ENCODE data around the gene PLEKHG4B. TPM values are rescaled to one million over a fixed set of nuclear protein-coding genes. Genes with fewer than 3 reads are reported as not detected.

PLEKHG4B gene
- total RNA-seq, 1 experiment from 2014 or later, result 2.3 TPM

DNA sequence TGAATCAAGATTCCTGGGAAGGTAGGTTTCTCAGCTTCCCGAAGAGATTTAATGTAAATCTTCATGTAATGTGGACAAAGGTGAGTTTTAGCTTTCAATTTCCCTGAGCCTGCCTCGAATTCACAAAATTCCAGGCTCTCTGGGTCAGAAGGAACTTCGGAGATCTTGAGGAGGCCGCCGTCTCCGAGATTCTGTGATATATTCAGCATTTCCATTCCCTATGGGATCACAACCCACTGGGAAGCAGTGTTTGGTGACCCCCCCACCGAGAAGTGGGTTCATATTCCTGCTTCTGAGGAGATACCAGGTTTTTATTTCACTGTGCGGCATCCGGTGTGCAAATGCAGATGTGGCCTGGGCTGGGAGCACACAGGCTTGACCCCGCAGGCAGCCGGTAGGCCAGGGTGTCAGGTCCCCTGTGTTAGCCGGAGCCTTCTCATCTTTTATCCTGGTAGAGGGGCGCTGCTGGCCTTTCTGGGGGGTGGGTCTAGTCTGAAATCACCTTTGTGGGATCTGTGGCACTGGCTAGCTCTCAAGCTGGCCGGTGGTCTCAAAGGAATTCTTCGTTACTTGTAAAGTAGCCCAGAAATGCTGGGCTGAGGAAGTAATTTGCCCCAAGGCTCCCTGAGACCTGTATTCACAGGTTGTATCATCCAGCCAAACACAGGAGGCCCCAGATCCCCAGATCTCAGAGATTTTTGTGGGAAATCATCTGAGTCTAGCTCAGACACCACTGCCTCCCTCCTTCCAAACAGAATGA, 1.4 kb downstream of the PLEKHG4B start:
- DNase-seq (ENCODE audit: low read depth), result no peak

DNA sequence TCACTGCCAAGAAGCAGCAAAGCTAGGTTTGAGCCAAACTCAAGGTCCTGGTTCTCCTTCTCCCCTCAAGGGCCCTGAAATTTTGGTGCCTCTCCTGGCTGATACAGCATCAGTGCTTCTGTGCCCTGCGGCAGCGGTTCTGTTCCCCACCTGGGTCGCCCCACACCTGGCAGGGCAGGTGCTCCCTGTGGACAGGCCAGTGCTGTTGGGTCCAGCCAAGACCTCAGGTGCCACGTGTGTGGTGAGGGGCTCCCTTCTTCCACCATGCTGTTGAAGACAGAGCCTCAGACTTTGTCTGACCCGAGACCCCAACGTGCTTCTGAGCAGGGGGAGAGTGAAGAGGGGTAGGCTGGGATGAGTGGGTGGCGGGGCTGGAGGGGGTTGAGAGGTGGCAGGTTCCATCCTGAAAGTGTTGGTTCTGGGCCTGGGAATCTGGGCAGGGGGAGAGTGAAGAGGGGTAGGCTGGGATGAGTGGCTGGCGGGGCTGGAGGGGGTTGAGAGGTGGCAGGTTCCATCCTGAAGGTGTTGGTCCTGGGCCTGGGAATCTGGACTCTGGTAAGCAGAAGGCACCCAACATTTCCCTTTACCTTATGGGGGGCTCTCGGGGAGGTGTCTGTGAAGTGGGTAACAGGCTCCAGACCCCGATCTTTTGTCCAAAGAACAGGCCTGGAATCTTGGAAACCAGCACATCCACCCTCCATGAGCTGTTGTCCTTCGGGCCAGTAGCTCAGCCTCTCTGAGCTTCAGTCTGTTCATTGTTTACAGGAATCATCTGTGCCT, 2.3 kb downstream of the PLEKHG4B start:
- no peak for DNase-seq (ENCODE audit: low read depth)

DNA sequence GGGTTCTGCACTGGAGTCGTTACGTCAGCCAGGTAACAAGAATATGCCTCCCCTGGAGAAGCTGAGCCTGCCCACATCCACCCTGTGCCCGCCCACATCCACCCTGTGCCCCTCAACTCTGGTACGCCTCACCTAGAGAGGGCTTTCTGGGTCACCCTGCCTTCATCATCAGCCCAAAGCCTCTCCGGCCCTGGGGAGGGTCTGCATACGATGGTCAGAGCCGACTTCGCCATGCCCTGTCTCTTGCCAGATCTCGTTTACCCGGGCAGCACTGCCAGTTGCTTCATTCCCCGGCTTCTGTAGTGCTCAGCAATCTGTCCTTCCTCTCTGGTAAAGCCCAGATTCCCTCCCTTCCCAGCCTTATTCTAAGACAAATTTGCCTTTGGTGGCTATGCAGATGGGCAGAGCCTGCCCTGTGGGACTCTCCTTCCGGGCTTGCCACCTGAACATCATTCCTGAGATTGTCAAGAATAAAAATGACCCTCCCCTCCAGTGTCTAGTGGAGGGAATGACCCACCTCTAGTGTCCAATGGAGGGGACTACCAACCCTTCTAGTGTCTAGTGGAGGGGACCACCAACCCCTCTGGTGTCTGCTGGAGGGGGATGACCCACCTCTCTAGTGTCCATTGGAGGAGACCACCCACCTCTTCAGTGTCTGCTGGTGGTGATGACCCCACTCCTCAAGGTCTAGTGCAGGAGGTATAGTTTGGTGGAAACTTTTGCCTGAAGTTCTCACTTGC, 3.4 kb downstream of the PLEKHG4B start:
- no peak for DNase-seq (ENCODE audit: low read depth)

DNA sequence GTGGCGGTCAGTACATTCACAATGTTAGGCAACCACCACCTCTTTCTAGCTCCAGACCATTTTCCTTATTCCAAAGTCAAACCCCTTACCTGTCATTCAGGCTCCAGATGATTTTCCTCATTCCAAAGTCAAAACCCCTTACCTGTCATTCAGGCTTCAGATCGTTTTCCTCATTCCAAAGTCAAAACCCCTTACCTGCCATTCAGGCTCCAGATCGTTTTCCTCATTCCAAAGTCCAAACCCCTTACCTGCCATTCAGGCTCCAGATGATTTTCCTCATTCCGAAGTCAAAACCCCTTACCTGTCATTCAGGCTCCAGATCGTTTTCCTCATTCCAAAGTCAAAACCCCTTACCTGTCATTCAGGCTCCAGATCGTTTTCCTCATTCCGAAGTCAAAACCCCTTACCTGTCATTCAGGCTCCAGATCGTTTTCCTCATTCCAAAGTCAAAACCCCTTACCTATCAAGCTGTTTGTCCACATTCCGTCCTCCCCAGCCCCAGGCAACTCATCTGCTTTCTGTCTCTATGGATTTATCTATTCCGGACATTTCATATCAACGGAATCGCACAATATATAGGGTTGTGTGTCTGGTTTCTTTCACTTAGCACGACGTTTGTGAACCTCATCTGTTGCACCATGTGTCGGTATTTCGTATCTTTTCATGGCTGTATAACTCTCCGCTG, 5.2 kb downstream of the PLEKHG4B start:
- no peak for DNase-seq (ENCODE audit: low read depth)

DNA sequence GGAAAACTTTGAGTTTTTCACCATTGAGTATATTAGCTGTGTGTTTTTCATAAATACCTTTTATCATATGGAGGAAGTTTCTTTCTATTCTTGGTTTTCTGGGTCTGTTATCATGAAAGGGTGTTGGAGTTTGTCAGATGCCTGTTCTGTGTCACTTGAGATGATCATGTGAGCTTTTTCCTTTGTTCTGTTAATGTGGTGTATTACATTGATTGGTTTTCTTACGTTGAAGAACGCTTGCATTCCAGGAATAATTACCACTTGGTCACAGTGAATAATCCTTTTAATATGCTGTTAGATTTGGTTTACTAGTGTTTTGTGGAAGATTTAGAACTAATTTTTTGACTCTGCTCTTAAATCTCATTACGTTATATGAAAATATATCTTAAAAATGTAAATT, 7.8 kb downstream of the PLEKHG4B start:
- no peak for DNase-seq (ENCODE audit: low read depth)

DNA sequence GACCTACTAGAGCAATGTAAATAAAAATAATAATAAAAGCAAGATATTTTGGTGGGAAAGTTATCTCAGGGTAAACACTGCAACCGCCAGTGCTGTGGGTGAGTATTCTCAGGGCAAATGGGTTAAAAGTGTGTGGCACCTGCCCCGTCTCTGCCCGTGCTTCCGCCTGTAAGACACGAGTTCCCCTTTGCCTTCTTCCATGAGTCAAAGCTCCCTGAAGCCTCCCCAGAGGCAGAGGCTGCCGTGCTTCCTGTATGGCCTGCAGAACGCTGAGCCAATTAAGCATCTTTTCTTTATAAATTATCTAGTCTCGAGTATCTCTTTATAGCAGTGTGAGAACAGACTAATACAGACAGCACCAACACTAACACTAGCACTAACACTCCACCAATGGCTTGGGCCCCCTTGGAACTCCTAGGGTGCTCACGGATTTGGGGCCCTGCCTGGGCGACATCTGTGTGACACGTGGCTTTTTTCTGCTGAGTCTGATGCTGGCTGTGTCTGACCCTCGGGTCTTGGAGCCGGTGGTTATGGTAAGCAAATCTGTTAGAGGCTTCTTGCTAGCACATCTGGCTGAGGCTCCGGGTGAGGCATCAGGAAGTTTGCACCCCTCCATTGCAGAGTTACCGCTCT, 10.6 kb downstream of the PLEKHG4B start:
- peak; percentile 55 for DNase-seq (ENCODE audit: low read depth)

DNA sequence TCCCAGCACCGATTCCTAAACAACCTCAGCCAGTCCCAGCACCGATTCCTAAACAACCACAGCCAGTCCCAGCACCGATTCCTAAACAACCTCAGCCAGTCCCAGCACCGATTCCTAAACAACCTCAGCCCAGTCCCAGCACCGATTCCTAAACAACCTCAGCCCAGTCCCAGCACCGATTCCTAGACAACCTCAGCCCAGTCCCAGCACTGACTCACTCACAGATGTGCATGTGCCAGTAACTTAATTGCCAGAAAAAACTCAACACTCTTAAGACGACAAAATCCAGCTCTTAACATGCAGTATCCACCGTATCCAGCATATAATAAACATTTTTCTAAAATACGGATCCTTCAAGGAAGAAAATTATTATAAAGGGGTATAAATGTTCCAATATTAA, 12.1 kb downstream of the PLEKHG4B start:
- peak; percentile 40 for DNase-seq (ENCODE audit: low read depth)

DNA sequence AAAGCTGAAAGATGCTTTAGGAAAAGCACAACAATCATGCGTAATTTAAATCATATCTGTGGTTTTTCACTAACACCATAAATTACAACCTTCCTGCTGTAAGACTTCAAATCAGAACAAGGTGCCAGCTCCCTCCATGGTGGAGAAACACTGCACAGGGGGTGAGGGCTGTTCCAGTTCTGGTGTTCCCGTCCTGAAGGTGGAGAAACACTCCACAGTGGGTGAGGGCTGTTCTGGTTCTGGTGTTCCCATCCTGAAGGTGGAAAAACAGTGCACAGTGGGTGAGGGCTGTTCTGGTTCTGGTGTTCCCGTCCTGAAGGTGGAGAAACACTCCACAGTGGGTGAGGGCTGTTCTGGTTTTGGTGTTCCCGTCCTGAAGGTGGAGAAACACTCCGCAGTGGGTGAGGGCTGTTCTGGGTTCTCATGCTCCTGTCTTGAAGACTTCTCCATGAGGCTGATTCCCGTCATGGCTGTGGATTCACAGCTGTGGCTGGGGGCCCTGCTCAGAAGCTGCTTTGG, 12.9 kb downstream of the PLEKHG4B start:
- DNase-seq (ENCODE audit: low read depth), result no peak

DNA sequence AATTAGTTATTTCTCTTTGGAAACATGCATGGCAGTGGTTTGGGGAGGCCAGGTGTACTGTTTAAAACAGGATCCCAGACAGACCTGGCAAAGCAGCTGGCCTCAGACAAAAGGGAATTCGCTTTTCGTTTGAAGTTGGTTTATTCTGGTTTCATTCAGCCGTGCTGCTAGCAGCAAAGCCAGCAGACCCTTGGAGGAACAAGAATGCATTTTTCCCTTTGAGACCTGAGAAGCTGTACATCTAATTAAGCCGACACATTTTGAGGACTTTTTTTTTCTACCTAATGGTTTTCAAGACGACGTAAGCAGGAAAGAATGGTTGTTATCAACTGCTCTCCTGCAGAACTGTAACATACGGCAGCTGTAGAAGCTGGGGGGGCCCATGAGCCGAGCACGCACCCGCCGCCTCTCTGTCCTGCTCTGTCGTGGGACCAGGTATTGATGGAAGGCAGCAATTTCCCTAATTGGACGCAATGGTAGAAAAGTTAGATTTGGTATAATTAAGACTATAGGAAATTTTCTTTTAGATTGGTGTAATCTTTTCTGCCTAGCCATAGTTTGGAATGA, 13.6 kb downstream of the PLEKHG4B start:
- no peak for DNase-seq (ENCODE audit: low read depth)

DNA sequence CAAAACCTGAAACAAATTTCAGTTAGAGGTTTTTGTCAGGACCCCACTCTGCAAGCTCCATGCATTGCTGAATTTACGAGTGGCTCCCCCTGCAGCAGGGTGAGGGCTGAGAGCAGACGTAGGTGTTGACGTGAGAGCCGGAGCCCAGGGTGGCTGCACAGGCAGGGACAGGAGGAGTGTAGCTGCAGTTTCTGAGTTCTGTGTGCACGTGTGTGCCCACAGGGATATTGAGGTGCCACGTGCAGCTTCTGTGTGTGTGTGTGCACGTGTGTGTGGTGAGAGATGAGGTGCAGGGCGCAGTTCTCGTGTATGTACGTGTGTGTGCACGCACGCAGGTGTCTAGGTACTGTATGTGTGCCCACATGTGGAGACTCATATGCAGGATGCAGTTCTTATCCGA, 14.6 kb downstream of the PLEKHG4B start:
- DNase-seq (ENCODE audit: low read depth), result no peak

DNA sequence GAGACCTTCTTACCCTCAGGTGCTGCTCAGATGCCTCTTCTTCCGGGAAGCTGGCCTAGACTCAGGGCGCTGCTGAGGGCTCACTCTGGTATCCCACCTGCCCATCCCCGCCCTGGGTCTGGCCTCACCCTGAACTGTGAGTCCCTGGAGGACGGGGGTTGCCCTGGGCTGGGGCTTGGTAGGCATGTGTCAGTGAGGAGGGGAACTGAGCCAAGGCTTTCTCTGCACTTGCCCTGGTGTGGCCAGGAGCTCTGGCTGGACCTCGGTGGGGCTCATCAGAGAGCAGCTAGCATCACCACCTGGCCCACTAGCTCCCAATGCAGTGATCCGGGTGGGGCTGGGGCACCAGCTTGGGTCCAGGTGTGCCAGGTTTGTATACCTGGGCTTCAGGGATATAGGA, 15.6 kb downstream of the PLEKHG4B start:
- DNase-seq (ENCODE audit: low read depth), result no peak

DNA sequence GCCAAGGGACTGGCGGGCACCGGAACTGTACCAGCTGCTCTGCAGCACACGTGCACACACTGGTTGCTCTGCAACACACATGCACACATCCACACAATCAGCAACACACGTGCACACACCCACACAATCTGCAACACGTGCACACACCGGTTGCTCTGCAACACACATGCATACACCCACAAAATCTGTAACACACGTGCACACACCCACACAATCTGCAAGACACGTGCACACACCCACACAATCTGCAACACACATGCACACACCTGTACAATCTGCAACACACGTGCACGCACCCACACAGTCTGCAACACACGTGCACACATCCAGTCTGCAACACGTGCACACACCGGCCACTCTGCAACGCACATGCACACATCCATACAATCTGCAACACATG, 17.9 kb downstream of the PLEKHG4B start:
- no peak for DNase-seq (ENCODE audit: low read depth)

DNA sequence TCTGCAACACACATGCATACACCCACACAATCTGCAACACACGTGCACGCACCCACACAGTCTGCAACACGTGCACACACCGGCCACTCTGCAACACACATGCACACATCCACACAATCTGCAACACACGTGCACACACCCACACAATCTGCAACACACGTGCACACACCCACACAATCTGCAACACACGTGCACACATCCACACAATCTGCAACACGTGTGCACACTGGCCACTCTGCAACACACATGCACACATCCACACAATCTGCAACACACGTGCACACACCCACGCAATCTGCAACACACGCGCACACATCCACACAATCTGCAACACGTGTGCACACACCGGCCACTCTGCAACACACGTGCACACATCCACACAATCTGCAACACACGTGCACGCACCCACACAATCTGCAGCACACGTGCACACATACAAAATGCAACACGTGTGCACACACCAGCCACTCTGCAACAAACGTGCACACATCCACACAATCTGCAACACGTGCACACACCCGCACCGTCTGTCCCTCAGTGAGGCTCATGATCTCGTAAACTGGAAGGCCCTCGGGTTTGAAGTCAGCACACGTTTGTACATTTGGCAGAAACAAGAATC, 18.4 kb downstream of the PLEKHG4B start:
- DNase-seq (ENCODE audit: low read depth), result no peak

DNA sequence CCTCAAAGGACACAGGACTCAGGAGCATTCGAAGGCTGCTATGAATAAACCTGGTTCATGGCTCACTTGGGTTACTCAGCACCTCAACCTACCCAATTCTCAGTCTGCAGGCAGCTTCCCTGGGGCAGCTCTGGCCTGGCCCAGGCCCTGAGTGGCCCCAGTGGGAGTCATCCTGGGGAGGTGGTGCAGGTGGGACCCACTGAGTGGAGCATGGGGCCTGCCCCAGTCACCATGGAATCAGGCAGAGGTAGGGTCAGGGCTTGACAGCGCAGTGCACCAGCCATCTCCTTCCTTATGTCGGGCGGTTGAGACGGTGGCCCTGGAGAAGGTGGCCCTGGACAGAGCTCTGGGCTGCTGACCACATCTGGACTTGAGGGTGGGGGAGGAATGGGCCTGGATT, 19.2 kb downstream of the PLEKHG4B start:
- DNase-seq (ENCODE audit: low read depth), result no peak

DNA sequence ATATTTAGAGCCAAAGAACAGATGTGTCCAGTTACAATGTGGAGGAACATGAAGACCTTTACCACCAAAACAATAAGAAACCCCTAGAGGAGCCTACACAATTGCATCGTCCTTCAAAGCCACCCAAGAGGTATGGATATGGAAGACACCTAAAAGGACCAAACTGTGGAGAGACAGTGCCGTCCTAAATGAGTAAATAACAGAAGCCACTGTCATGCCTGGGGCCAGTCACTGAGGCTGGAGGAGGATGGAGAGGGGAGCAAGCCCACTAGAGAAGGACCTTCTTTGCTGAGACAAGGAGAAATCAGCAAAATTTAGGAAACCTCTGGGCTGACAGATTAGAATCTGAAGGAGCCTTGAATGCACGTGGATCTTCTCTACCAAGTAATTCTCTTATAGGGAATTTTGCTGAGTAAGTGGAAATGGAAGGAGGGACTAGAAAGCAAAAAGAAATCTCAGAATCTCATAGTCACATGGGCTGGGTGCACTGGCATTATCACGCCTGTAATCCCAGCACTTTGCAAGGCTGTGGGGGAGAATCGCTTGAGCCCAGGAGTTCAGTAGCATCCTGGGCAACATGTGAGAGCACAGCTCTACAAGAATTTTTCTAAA, 27.6 kb downstream of the PLEKHG4B start:
- DNase-seq (ENCODE audit: low read depth), result no peak

DNA sequence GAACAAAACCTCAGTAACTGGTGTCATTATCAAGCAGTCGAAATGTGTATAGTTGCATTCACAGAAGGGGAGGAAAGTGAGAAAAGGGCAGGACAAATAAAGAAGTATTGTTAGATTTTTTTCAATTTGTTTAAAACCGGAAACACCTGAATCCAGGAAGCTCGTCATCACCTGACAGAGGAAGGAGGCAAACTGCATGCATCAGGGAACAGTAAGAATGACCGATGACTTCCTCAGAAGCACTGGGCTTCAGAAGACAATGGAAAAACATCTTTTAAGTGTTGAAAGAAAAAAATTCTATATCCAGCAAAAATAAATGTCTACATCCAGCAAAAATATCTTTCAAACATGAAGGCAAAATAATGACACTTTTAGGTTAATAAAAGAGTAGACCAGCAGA, 29.5 kb downstream of the PLEKHG4B start:
- no peak for DNase-seq (ENCODE audit: low read depth)

DNA sequence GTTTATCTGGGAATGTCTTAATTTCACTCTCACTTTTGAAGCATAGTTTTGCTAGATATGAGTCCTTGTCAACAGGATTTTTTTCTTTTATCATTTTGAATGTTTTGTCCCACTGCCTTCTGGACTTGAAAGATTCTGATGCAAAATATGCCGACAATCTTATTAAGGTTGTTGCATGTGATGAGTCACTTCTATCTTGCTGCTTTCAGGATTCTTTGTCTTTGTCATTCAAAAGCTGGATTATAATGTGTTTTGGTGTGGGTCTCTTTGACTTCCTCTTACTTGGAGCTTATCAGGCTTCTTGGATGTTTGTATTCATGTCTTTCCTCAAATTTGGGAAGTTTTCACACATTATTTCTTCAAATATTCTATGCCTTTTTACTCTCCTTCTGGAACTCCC, 33.8 kb downstream of the PLEKHG4B start:
- DNase-seq (ENCODE audit: low read depth), result no peak

DNA sequence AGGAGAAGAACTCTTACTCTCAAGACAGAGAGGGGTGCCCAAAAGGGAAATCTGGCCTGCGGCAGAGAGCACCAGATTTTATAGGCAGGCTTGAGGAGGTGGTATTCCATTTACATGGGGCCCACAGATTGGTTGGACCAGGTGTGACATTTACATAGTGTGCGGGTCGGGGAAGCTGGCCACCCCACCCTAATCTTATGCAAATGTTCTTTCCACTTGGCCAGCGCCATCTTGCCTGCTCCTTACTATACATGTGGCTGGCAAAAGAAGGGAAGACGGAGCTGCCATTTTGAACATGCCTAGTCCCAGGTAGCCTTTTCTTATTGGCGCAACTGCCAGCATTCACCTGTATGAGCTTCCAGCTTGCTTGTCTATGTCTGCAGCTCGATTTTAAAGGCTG, 34.8 kb downstream of the PLEKHG4B start:
- DNase-seq (ENCODE audit: low read depth), result no peak

DNA sequence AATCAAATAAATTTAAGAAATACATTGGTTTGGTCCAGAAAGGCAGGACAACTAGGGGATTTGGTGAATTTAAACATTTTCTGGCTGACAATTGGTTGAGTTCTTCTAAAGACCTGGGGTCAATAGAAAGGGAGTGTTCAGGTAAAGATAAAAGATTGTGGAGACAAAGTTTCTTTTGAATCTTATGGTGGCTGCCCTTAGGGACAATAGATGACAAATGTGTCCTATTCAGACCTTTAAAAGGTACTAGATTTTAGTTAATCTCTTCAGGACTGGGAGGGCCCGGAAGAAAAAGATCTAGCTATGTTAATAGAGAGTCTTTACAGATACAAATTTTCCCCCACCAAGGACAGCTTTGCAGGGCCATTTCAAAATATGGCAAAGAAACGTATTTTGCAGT, 35.9 kb downstream of the PLEKHG4B start:
- DNase-seq (ENCODE audit: low read depth), result no peak

DNA sequence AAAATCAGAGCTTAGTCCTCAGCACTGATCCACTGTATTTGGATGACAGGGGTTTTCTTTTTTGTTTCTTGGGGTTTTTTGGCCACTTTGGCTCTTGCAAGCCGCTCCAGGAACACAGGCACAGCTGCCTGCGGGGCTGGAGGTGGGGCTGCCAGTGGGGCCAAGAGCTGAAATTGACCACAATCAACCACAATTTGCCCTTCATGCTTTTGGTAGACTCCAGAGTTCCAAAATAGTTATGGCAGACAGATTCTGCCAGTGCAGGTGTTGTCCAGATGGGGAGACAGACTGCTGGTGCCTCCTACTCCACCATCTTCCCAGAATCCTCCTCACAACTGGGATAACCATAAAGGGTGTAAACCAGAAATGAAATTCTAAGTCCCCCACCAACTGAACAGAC, 36.5 kb downstream of the PLEKHG4B start:
- peak; percentile 90 for DNase-seq (ENCODE audit: low read depth)

Data from RPMI7951 (cell line).